HepG2 (cell line): ENCODE results near the gene FALEC. TPM values are rescaled to one million over a fixed set of nuclear protein-coding genes. Genes with fewer than 3 reads are reported as not detected.
A peak's percentile ranks its signal among the peaks of the same experiment; 100 is the strongest.

Source experiments
- ATAC-seq: fragments of 200-7000 bp; cut with Tn5 transposase; 3 replicates; pipeline ENCODE4 v1.9.1; 2020; ENCODE audit warnings: mild to moderate bottlenecking, moderate library complexity
- BruUV-seq: library from RNA; stranded (reverse); fragments of 400-500 nt; replicated peaks from 2 replicates; lab custom pipeline; 2021; lab: Mats Ljungman, UMichigan
- CTCF ChIA-PET: fragments of 300-600 bp; formaldehyde crosslinking; extraction: SDS; loops from one replicate; lab custom pipeline; 2021; ENCODE audit warnings: low total read pairs, inconsistent platforms, low intra/inter-chr PET ratio; lab: Yijun Ruan, JAX
- POLR2A ChIA-PET: fragments of 350-600 bp; sonication (Branson Sonifier 250); formaldehyde crosslinking; loops from one replicate; lab custom pipeline; 2020; ENCODE audit warnings: antibody characterized with exemption, inconsistent platforms; lab: Yijun Ruan, JAX
- DNase-seq: peaks from one replicate; pipeline ENCODE4 v3.0.0-alpha.2; 2015; ENCODE audit warnings: low spot score
- FAIRE-seq: peaks from 3 replicates; lab custom pipeline; 2011; peaks lifted over from hg19 to GRCh38; lab: Jason Lieb, UNC
- H2AFZ ChIP-seq: one replicate; pipeline ENCODE4 v1.6.1; 2011; ENCODE audit warnings: low read length, inconsistent platforms
- H3K27ac ChIP-seq: fragments of 300-600 bp; 3 replicates; pipeline ENCODE4 v1.8.0; 2011; ENCODE audit warnings: mixed run types, mild to moderate bottlenecking, mixed read lengths, low read length, inconsistent platforms; ENCODE audit not compliant: insufficient read depth; ENCODE audit errors: extremely low read length
- H3K27me3 ChIP-seq, 2 experiments: fragments of 200-600 bp in 1 of 2; 2 replicates in 1 of 2; 3 replicates in 1 of 2; pipeline versions ENCODE4 v1.6.0 to v1.8.0; 2011; ENCODE audit warnings: low read length in 2 of 2, mild to moderate bottlenecking in 2 of 2, moderate library complexity in 2 of 2, inconsistent platforms in 1 of 2; ENCODE audit not compliant: insufficient read depth in 2 of 2, control insufficient read depth in 1 of 2
- H3K36me3 ChIP-seq, 2 experiments: fragments of 200-600 bp in 1 of 2; replicated peaks in 1 of 2; 2 replicates in 1 of 2; 3 replicates in 1 of 2; pipeline versions ENCODE4 v1.5.1 to v1.8.0; 2011; ENCODE audit warnings: low read length in 2 of 2, inconsistent platforms in 1 of 2; ENCODE audit not compliant: insufficient read depth in 2 of 2, control insufficient read depth in 1 of 2
- H3K4me1 ChIP-seq: 2 replicates; pipeline ENCODE4 v1.5.1; 2012; ENCODE audit warnings: low read length, inconsistent platforms; ENCODE audit not compliant: insufficient read depth
- H3K4me2 ChIP-seq: 2 replicates; pipeline ENCODE4 v1.6.0; 2011; ENCODE audit warnings: low read depth, low read length, inconsistent platforms
- H3K4me3 ChIP-seq, 3 experiments: fragments of 200-600 bp in 1 of 3; sonication (generic), shearing (Covaris generic) in 1 of 3; replicated peaks in 1 of 3; 2 replicates each; pipeline ENCODE4 v1.5.1; 2011 to 2016; ENCODE audit warnings: low read length in 3 of 3, inconsistent platforms in 2 of 3, low read depth in 2 of 3, mild to moderate bottlenecking in 2 of 3, control low read depth in 1 of 3, mixed read lengths in 1 of 3; ENCODE audit not compliant: insufficient read depth in 1 of 3
- H3K79me2 ChIP-seq: one replicate; pipeline ENCODE4 v1.6.1; 2011; ENCODE audit warnings: low read length, inconsistent platforms; ENCODE audit not compliant: insufficient read depth
- H3K9ac ChIP-seq: 2 replicates; pipeline ENCODE4 v1.6.0; 2011; ENCODE audit warnings: mild to moderate bottlenecking, low read depth, low read length, inconsistent platforms; ENCODE audit not compliant: insufficient read depth
- H3K9me3 ChIP-seq: 2 replicates; pipeline ENCODE4 v1.5.1; 2012; ENCODE audit warnings: mild to moderate bottlenecking, low read length
- H4K20me1 ChIP-seq: 2 replicates; pipeline ENCODE4 v1.6.0; 2011; ENCODE audit warnings: inconsistent platforms, mild to moderate bottlenecking, low read length, moderate library complexity; ENCODE audit not compliant: insufficient read depth
- ATAD3A ChIP-seq: sonication (generic); formaldehyde crosslinking; IDR thresholded peaks from 2 replicates; pipeline ENCODE4 v1.4.0; 2020; ENCODE audit warnings: missing genetic modification reagents
- CREBL2 ChIP-seq: sonication (generic); formaldehyde crosslinking; IDR thresholded peaks from 2 replicates; pipeline ENCODE4 v1.8.1; 2023; ENCODE audit warnings: missing genetic modification reagents, mild to moderate bottlenecking, borderline replicate concordance
- ESRRA ChIP-seq: sonication (generic); formaldehyde crosslinking; IDR thresholded peaks from 2 replicates; pipeline ENCODE4 v1.5.1; 2020; ENCODE audit warnings: mild to moderate bottlenecking, low read depth, missing genetic modification reagents
- HNRNPH1 ChIP-seq: fragments of 200-400 bp; formaldehyde crosslinking; optimal IDR thresholded peaks from 2 replicates; pipeline ENCODE3; 2017; ENCODE audit warnings: mild to moderate bottlenecking, low read depth, low read length
- LBX2 ChIP-seq: sonication (generic); formaldehyde crosslinking; IDR thresholded peaks from 2 replicates; pipeline ENCODE4 v1.5.0; 2020; ENCODE audit warnings: missing genetic modification reagents, mild to moderate bottlenecking, borderline replicate concordance
- LRRFIP1 ChIP-seq: sonication (generic); formaldehyde crosslinking; conservative IDR thresholded peaks from 2 replicates; pipeline ENCODE4 v1.4.0; 2020; ENCODE audit warnings: missing genetic modification reagents
- MEF2D ChIP-seq: sonication (generic); formaldehyde crosslinking; IDR thresholded peaks from 2 replicates; pipeline ENCODE4 v1.5.1; 2020; ENCODE audit warnings: mild to moderate bottlenecking, missing genetic modification reagents
- MYC ChIP-seq: sonication (generic); formaldehyde crosslinking; IDR thresholded peaks from 2 replicates; pipeline ENCODE4 v1.9.0; 2021; ENCODE audit warnings: missing genetic modification reagents, borderline replicate concordance
- NFE2 ChIP-seq: sonication (generic); formaldehyde crosslinking; IDR thresholded peaks from 2 replicates; pipeline ENCODE4 v1.4.0; 2020; ENCODE audit warnings: missing genetic modification reagents
- SKIL ChIP-seq: sonication (generic); formaldehyde crosslinking; IDR thresholded peaks from 2 replicates; pipeline ENCODE4 v1.8.0; 2022; ENCODE audit warnings: missing genetic modification reagents, mild to moderate bottlenecking, moderate library complexity, borderline replicate concordance
- SMAD1 ChIP-seq: sonication (generic); formaldehyde crosslinking; IDR thresholded peaks from 2 replicates; pipeline ENCODE4 v1.4.0; 2020; ENCODE audit warnings: missing genetic modification reagents, low read depth, mild to moderate bottlenecking, borderline replicate concordance
- SRY ChIP-seq: sonication (generic); formaldehyde crosslinking; IDR thresholded peaks from 2 replicates; pipeline ENCODE4 v1.8.0; 2022; ENCODE audit warnings: mild to moderate bottlenecking, missing genetic modification reagents
- ZNF3 ChIP-seq: IDR thresholded peaks from 2 replicates; pipeline ENCODE4 v1.7.0; 2017; ENCODE audit warnings: inconsistent platforms
- ZNF431 ChIP-seq: sonication (generic); formaldehyde crosslinking; IDR thresholded peaks from 2 replicates; pipeline ENCODE4 v1.9.0; 2022; ENCODE audit warnings: missing genetic modification reagents, low read depth, mild to moderate bottlenecking, borderline replicate concordance
- ZNF468 ChIP-seq: sonication (generic); formaldehyde crosslinking; IDR thresholded peaks from 2 replicates; pipeline ENCODE4 v1.8.0; 2022; ENCODE audit warnings: mild to moderate bottlenecking, moderate library complexity, missing genetic modification reagents
- ZNF550 ChIP-seq: sonication (generic); formaldehyde crosslinking; IDR thresholded peaks from 2 replicates; pipeline ENCODE4 v1.4.0; 2020; ENCODE audit warnings: mild to moderate bottlenecking, missing genetic modification reagents, borderline replicate concordance
- WGBS: methylation state at CpG from one replicate; pipeline ENCODE4 v1.1.6; 2017; ENCODE audit warnings: low lambda C conversion rate; 5-methylcytosine and 5-hydroxymethylcytosine counted together
- in situ Hi-C: cut with HindIII; loops from 2 replicates; pipeline ENCODE4 v1.10.0; 2017; ENCODE audit warnings: low pct_unique_long_range_greater_than_20kb; ENCODE audit not compliant: extremely low pct_ligation_motif_present
- intact Hi-C: fragments of 100-400 bp; cut with micrococcal nuclease; formaldehyde crosslinking; loops from one replicate; pipeline ENCODE4 v1.10.0; 2022; ENCODE audit not compliant: unreplicated experiment
- polyA plus RNA-seq, 8 experiments: library from polyadenylated mRNA; depleted of rRNA in 3 of 8; stranded (reverse) in 7 of 8; unstranded in 1 of 8; fragments of >200 nt; fragmentation: Illumina TruSeq in 4 of 8; extraction: Trizol in 4 of 8; gene quantifications; 2 replicates each; pipeline versions ENCODE4 v1.2.1 to v1.2.3, GENCODE V29; 2011 to 2016; ENCODE audit warnings: low read depth in 4 of 8, missing spikeins in 1 of 8, mixed read lengths in 1 of 8; ENCODE audit not compliant: insufficient read depth in 1 of 8
- total RNA-seq, 5 experiments: library from RNA; depleted of rRNA; stranded (reverse); fragments of >200 nt; fragmentation: Illumina TruSeq; extraction: Trizol; gene quantifications; 2 replicates each; pipeline ENCODE4 v1.2.3, GENCODE V29; 2016; ENCODE audit warnings: low read depth in 1 of 5

The FALEC gene
- total and polyA plus RNA-seq, 2 of the 13 experiments (the other 11 are each of a cell fraction or from before 2014, with no cell fraction given), result 0.33 to 0.71 TPM

DNA sequence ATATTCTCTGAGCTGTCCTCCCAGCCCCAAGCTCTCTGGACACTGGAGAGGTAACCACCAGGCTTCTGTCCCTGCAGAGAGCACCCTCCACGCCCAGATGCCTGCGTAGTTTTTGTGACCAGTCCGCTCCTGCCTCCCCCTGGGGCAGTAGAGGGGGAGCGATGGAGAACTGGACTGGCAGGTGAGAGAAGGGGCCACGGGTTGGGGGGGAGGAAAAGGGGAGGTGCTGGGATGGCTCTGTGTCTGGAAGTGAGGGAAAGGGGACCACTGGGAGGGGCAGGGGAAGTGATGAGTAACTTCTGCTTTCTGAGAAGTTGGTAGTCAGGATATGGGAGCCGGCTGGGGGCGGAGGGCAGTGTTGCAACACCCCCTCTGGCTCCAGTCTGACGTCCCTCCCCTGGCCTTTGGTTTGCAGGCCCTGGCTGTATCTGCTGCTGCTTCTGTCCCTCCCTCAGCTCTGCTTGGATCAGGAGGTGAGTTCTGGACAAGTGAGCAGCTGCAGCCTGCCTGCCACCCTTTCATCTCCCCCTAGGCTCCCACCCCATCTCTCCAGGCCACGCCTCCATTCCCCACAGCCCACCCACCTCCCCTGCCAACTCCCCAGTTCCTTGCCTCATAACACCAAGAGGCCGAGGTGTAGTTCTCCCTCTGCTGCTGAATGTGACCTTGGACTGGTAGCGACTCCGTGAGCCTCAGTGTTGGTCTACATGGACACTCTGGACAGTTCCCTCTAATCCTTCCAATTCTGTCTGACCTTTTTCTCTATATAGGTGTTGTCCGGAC is 36.8 kb downstream of the FALEC start:
- POLR2A ChIA-PET, result interaction anchor here (1.0 to 6.9 kb wide), 7 partner anchors 10 to 189 kb away, joined by 3 to 88 read pairs (median 7); partner anchors contain the start of genes ENSA, FALEC, MCL1 and RPRD2
- peaks cover 58% of the 10 kb centered on the region for H3K4me1 ChIP-seq
- H3K36me3 ChIP-seq, result peaks cover 0 to 4% of the 10 kb centered on the region in 2 experiments; a peak in 1 of 5 replicates
- H4K20me1 ChIP-seq, result no peaks in the 10 kb centered on the region
- no peak overlapping the region for H2AFZ ChIP-seq
- CTCF ChIA-PET, result interaction anchor here (1.0 kb wide), 1 partner anchor 88 kb away, joined by 3 read pairs; no protein-coding TSS in a partner anchor
- intact Hi-C loops, result loop anchor here (1.0 to 10.0 kb wide), 2 partner anchors 20 to 298 kb away; partner anchors contain the start of gene CA14
- 13% methylated on average over 10 of the region's 13 CpGs for WGBS
- H3K79me2 ChIP-seq, result no peaks in the 10 kb centered on the region
- peak overlapping the region; percentile 53; the same call in 1 of the 2 replicates for H3K9ac ChIP-seq
- H3K4me3 ChIP-seq, result peak overlapping the region; percentile 10 to 66 (median 18); a peak in 4 of 6 replicates
- H3K9me3 ChIP-seq, result no peaks in the 10 kb centered on the region
- no TSS peak for BruUV-seq
- H3K27me3 ChIP-seq, result no peaks in the 10 kb centered on the region; a peak in 1 of 5 replicates
- ATAC-seq (peak; percentile 74), FAIRE-seq (peak; percentile 93), DNase-seq (peak; percentile 91)
- peak overlapping the region; percentile 76 for H3K27ac ChIP-seq
- peak overlapping the region; percentile 81 for H3K4me2 ChIP-seq
- in situ Hi-C loops, result loop anchor here (5.0 kb wide), 1 partner anchor 85 kb away; no protein-coding TSS in a partner anchor
- no peak for TF ChIP-seq SMAD1 (CRISPR knock-in tag)
- no peak for TF ChIP-seq SRY
- no peak for TF ChIP-seq ATAD3A (CRISPR knock-in tag)
- TF ChIP-seq ZNF431 (CRISPR knock-in tag), result 0 out of 2 replicates have a peak, but pooled peaks have one; percentile 43
- TF ChIP-seq ESRRA (CRISPR knock-in tag), result no peak; the same call in 1 of the 2 replicates
- TF ChIP-seq LBX2 (CRISPR knock-in tag), result no peak
- TF ChIP-seq SKIL (CRISPR knock-in tag), result no peak; the same call in 1 of the 2 replicates
- no peak for TF ChIP-seq ZNF550 (CRISPR knock-in tag)
- no peak for TF ChIP-seq HNRNPH1
- TF ChIP-seq MEF2D (CRISPR knock-in tag), result no peak
- no peak for TF ChIP-seq NFE2 (CRISPR knock-in tag)
- no peak for TF ChIP-seq LRRFIP1 (CRISPR knock-in tag)
- TF ChIP-seq MYC (CRISPR knock-in tag), result peak; percentile 36; the same call in 1 of the 2 replicates
- no peak for TF ChIP-seq CREBL2
- TF ChIP-seq ZNF468 (CRISPR knock-in tag), result no peak
- TF ChIP-seq ZNF3 (CRISPR knock-in tag), result no peak
